PC-3 (cell line): Measurements from ENCODE around the gene ATM. TPM values are rescaled to one million over a fixed set of nuclear protein-coding genes. Genes with fewer than 3 reads are reported as not detected.

Experiments used
- ATAC-seq: fragments of 200-7000 bp; cut with Tn5 transposase; 2 replicates; pipeline ENCODE4 v1.9.1; 2020; ENCODE audit warnings: mild to moderate bottlenecking, moderate library complexity
- BruUV-seq: library from RNA; stranded (reverse); fragments of 400-500 nt; replicated peaks from 2 replicates; lab custom pipeline; 2021; lab: Mats Ljungman, UMichigan
- CTCF ChIA-PET: fragments of 300-600 bp; sonication (Branson Sonifier 250); formaldehyde crosslinking; loops from one replicate; lab custom pipeline; 2022; ENCODE audit warnings: antibody characterized with exemption; lab: Charles Lee
- POLR2A ChIA-PET: fragments of 300-600 bp; sonication (Branson Sonifier 250); formaldehyde crosslinking; loops from one replicate; lab custom pipeline; 2022; ENCODE audit warnings: antibody characterized with exemption; ENCODE audit not compliant: unreplicated experiment; lab: Charles Lee
- DNase-seq: peaks from one replicate; pipeline ENCODE4 v3.0.0-alpha.2; 2015
- H2AFZ ChIP-seq: fragments of 300-600 bp; sonication (generic); 2 replicates; pipeline ENCODE4 v1.6.0; 2016; ENCODE audit warnings: antibody characterized with exemption, low read length
- H3F3A ChIP-seq: fragments of 300-600 bp; sonication (generic); one replicate; pipeline ENCODE4 v1.6.0; 2017; ENCODE audit warnings: antibody characterized with exemption, low read length, control low read depth, mild to moderate bottlenecking; ENCODE audit not compliant: unreplicated experiment
- H3K27ac ChIP-seq: fragments of 300-600 bp; sonication (generic); 2 replicates; pipeline ENCODE4 v1.5.1; 2016; ENCODE audit warnings: mild to moderate bottlenecking, low read length
- H3K27me3 ChIP-seq: fragments of 300-600 bp; sonication (generic); 2 replicates; pipeline ENCODE4 v1.6.1; 2016; ENCODE audit warnings: low read length, mixed read lengths
- H3K36me3 ChIP-seq: fragments of 300-600 bp; sonication (generic); 2 replicates; pipeline ENCODE4 v1.6.1; 2016; ENCODE audit warnings: low read depth, mixed run types, low read length, mixed read lengths
- H3K4me1 ChIP-seq: fragments of 300-600 bp; sonication (generic); 2 replicates; pipeline ENCODE4 v1.5.1; 2016; ENCODE audit warnings: low read length; ENCODE audit not compliant: insufficient read depth
- H3K4me2 ChIP-seq: fragments of 300-600 bp; sonication (generic); 2 replicates; pipeline ENCODE4 v1.6.0; 2016; ENCODE audit warnings: low read length
- H3K4me3 ChIP-seq: fragments of 300-600 bp; sonication (generic); 2 replicates; pipeline ENCODE4 v1.5.1; 2016; ENCODE audit warnings: mild to moderate bottlenecking, low read length, mixed read lengths
- H3K79me2 ChIP-seq: fragments of 300-600 bp; sonication (generic); 2 replicates; pipeline ENCODE4 v1.6.1; 2017; ENCODE audit warnings: low read length, mixed read lengths
- H3K9ac ChIP-seq: fragments of 300-600 bp; sonication (generic); 2 replicates; pipeline ENCODE4 v1.6.0; 2016; ENCODE audit warnings: mild to moderate bottlenecking, low read length
- H3K9me2 ChIP-seq: fragments of 300-600 bp; sonication (generic); replicated peaks from 2 replicates; pipeline ENCODE4 v1.6.1; 2016; ENCODE audit warnings: mixed run types, low read length, mixed read lengths
- H3K9me3 ChIP-seq: fragments of 300-600 bp; sonication (generic); 2 replicates; pipeline ENCODE4 v1.6.1; 2016; ENCODE audit warnings: low read length, mixed read lengths
- H4K20me1 ChIP-seq: fragments of 300-600 bp; sonication (generic); 2 replicates; pipeline ENCODE4 v1.6.1; 2016; ENCODE audit warnings: low read length, mixed read lengths
- EZH2 ChIP-seq: fragments of 300-600 bp; sonication (generic); IDR thresholded peaks from one replicate; pipeline ENCODE4 v1.6.1; 2017; ENCODE audit warnings: antibody characterized with exemption, mild to moderate bottlenecking, low read length; ENCODE audit not compliant: unreplicated experiment
- EZH2phosphoT487 ChIP-seq: fragments of 300-600 bp; sonication (generic); IDR thresholded peaks from 2 replicates; pipeline ENCODE4 v1.6.1; 2018; ENCODE audit warnings: mild to moderate bottlenecking, antibody characterized with exemption, low read length, borderline replicate concordance
- intact Hi-C: fragments of 100-400 bp; cut with micrococcal nuclease; formaldehyde crosslinking; loops from 2 replicates; pipeline ENCODE4 v1.9.0; 2023
- total RNA-seq: library from RNA; depleted of rRNA; stranded (reverse); fragments of >200 nt; gene quantifications from 2 replicates; pipeline ENCODE4 v1.2.3, GENCODE V29; 2014
- TF ChIP-seq, protein P1 (sequence below): fragments of 300-600 bp; sonication (generic); conservative IDR thresholded peaks from 2 replicates; pipeline ENCODE4 v1.5.1; 2017; ENCODE audit warnings: antibody characterized with exemption, low read depth, mild to moderate bottlenecking, low read length

Gene ATM
- total RNA-seq, 1 experiment from 2014 or later: 55.3 TPM

DNA sequence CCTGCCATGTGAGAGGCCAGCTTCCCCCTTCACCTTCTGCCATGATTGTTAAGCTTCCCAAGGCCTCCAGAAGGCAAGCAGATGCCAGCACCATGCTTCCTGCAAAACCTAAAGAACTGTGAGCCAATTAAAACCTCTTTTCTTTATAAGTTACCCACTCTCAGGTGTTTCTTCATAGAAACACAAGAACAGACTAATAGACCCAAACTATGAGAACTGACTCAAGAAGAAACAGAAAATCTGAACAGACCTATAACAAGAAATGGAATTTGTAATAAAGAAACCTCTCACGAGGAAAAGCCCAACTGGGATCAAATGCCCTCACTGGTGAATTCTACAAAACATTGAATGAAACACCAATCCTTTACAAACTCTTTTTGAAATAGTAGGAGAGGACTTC is 12.4 kb upstream of the ATM start:
- no peak overlapping the region for H3K27ac ChIP-seq
- intact Hi-C loops: no loop called here
- ChIA-PET POLR2A (no interaction called here), CTCF (no interaction called here)
- H3K4me2 ChIP-seq: no peak overlapping the region
- ATAC-seq (no peak), DNase-seq (no peak)
- H3K79me2 ChIP-seq: peaks cover 48% of the 10 kb centered on the region
- no peaks in the 10 kb centered on the region for H3K9me3 ChIP-seq
- peaks cover 40% of the 10 kb centered on the region for H3K36me3 ChIP-seq
- H3K27me3 ChIP-seq: no peaks in the 10 kb centered on the region
- H3K4me1 ChIP-seq: no peaks in the 10 kb centered on the region
- no peak overlapping the region for H3K4me3 ChIP-seq
- TF ChIP-seq, protein P1, sequence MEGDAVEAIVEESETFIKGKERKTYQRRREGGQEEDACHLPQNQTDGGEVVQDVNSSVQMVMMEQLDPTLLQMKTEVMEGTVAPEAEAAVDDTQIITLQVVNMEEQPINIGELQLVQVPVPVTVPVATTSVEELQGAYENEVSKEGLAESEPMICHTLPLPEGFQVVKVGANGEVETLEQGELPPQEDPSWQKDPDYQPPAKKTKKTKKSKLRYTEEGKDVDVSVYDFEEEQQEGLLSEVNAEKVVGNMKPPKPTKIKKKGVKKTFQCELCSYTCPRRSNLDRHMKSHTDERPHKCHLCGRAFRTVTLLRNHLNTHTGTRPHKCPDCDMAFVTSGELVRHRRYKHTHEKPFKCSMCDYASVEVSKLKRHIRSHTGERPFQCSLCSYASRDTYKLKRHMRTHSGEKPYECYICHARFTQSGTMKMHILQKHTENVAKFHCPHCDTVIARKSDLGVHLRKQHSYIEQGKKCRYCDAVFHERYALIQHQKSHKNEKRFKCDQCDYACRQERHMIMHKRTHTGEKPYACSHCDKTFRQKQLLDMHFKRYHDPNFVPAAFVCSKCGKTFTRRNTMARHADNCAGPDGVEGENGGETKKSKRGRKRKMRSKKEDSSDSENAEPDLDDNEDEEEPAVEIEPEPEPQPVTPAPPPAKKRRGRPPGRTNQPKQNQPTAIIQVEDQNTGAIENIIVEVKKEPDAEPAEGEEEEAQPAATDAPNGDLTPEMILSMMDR: no peak
- no peak for TF ChIP-seq EZH2phosphoT487
- TF ChIP-seq EZH2: no peak
- H2AFZ ChIP-seq: no peak overlapping the region
- no peaks in the 10 kb centered on the region for H4K20me1 ChIP-seq
- no peaks in the 10 kb centered on the region for H3F3A ChIP-seq
- no peak overlapping the region for H3K9ac ChIP-seq
- no peaks in the 10 kb centered on the region for H3K9me2 ChIP-seq
- BruUV-seq: no TSS peak

DNA sequence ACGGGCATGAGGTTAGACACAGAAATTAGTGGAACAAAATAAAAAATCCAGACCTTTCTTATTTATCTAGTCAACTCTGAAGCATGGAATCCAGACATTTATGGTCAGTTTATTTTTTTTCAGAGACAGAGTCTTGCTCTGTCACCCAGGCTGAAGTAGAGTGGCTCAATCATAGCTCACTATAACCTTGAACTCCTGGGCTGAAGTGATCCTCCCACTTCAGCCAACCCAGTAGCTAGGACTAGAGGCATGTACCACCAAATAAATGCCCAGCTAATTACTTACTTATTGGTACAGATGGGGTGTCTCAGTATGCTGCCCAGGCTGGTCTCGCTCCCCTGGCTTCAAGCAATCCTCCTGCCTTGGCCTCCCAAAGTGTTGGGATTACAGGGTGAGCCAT is 9.1 kb upstream of the ATM start:
- Histone ChIP-seq H3K27ac (no peak overlapping the region), H3K9me3 (no peaks in the 10 kb centered on the region), H3K4me3 (no peak overlapping the region), H3K36me3 (peaks cover 8% of the 10 kb centered on the region), H4K20me1 (peaks cover 4% of the 10 kb centered on the region; the same call in 1 of the 2 replicates), H3K79me2 (peaks cover 72% of the 10 kb centered on the region), H3K4me2 (no peak overlapping the region), H3K4me1 (peaks cover 6% of the 10 kb centered on the region), H3F3A (no peaks in the 10 kb centered on the region), H3K9me2 (no peaks in the 10 kb centered on the region), H3K9ac (no peak overlapping the region), H2AFZ (no peak overlapping the region), H3K27me3 (no peaks in the 10 kb centered on the region)
- CTCF ChIA-PET: no interaction called here
- no peak for TF ChIP-seq EZH2phosphoT487
- TF ChIP-seq, protein P1: no peak
- no TSS peak for BruUV-seq
- intact Hi-C loops: no loop called here
- ATAC-seq: no peak
- POLR2A ChIA-PET: no interaction called here
- DNase-seq: no peak

DNA sequence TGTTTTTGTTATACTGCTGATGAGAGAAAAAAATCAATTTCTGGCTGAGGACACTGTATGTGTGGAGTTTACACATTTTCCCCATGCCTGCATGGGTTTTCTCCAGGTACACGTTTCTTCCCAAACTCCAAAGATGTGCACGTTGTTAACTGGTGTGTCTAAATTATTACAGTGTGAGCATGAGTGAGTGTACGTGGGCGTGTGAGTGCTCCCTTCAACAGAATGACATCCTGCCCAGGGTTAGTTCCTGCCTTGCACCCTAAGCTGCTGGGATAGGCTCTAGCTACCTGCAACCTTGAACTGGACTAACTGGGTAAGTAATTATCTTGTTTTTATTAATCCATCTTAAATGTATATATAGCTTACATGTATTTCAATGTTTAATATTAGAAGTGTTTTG is 5.9 kb upstream of the ATM start:
- Histone ChIP-seq H3K4me2 (no peak overlapping the region), H3K9ac (no peak overlapping the region), H4K20me1 (peaks cover 11% of the 10 kb centered on the region), H3K36me3 (peaks cover under 1% of the 10 kb centered on the region; the same call in 1 of the 2 replicates), H3K9me2 (no peaks in the 10 kb centered on the region), H3K9me3 (no peaks in the 10 kb centered on the region), H3K27me3 (no peaks in the 10 kb centered on the region), H3K79me2 (peaks cover 91% of the 10 kb centered on the region), H3K27ac (no peak overlapping the region), H3K4me3 (no peak overlapping the region), H3K4me1 (peaks cover 29% of the 10 kb centered on the region), H3F3A (no peaks in the 10 kb centered on the region), H2AFZ (no peak overlapping the region)
- ChIA-PET POLR2A (no interaction called here), CTCF (no interaction called here)
- no TSS peak for BruUV-seq
- DNase-seq (no peak), ATAC-seq (no peak)
- intact Hi-C loops: no loop called here
- TF ChIP-seq, protein P1: no peak
- TF ChIP-seq EZH2 (no peak), EZH2phosphoT487 (no peak)
